ENCODE data around the gene EPB41L2.

EPB41L2 gene

GRCh38 chr6:130852844-130853554, 210.0 kb downstream of the EPB41L2 start:
- Histone ChIP-seq H3K9me3 (ENCODE audit: low read depth, low read length) (0 out of 2 replicates have a peak, but pooled peaks cover 4% of the 10 kb centered on the region), H3K9ac (ENCODE audit: insufficient read length) (no peak overlapping the region), H3K36me3 (ENCODE audit: insufficient read depth, low read length) (peaks cover 17% of the 10 kb centered on the region), H3K4me3 (no peak overlapping the region), H3K27ac (no peak overlapping the region)
- TF ChIP-seq POLR2AphosphoS5 (IDR thresholded peaks at IDR 0.05; ENCODE audit: borderline replicate concordance, low read depth, low read length): no peak
- no peak for TF ChIP-seq EZH2 (IDR thresholded peaks at IDR 0.05)
- no peak for TF ChIP-seq FOXP2 (optimal IDR thresholded peaks at IDR 0.05; ENCODE audit: control extremely low read depth, extremely low read length, insufficient read depth)
- no peak for DNase-seq (ENCODE audit: low read depth, low spot score)

GRCh38 chr6:130851026-130851425, 212.0 kb downstream of the EPB41L2 start:
- TF ChIP-seq FOXP2 (optimal IDR thresholded peaks at IDR 0.05; ENCODE audit: control extremely low read depth, extremely low read length, insufficient read depth) (no peak), POLR2AphosphoS5 (IDR thresholded peaks at IDR 0.05; ENCODE audit: borderline replicate concordance, low read depth, low read length) (no peak), EZH2 (IDR thresholded peaks at IDR 0.05) (no peak)
- H3K27ac ChIP-seq: no peak overlapping the region
- 0 out of 2 replicates have a peak, but pooled peaks cover 2% of the 10 kb centered on the region for H3K9me3 ChIP-seq (ENCODE audit: low read depth, low read length)
- peaks cover 5% of the 10 kb centered on the region for H3K36me3 ChIP-seq (ENCODE audit: insufficient read depth, low read length)
- no peak for DNase-seq (ENCODE audit: low read depth, low spot score)
- no peak overlapping the region for H3K9ac ChIP-seq (ENCODE audit: insufficient read length)
- no peak overlapping the region for H3K4me3 ChIP-seq

GRCh38 chr6:130849594-130849993, 213.5 kb downstream of the EPB41L2 start:
- TF ChIP-seq FOXP2 (optimal IDR thresholded peaks at IDR 0.05; ENCODE audit: control extremely low read depth, extremely low read length, insufficient read depth) (no peak), EZH2 (IDR thresholded peaks at IDR 0.05) (no peak), POLR2AphosphoS5 (IDR thresholded peaks at IDR 0.05; ENCODE audit: borderline replicate concordance, low read depth, low read length) (no peak)
- no peak for DNase-seq (ENCODE audit: low read depth, low spot score)
- Histone ChIP-seq H3K36me3 (ENCODE audit: insufficient read depth, low read length) (no peaks in the 10 kb centered on the region; the same call in none of the 2 replicates), H3K4me3 (no peak overlapping the region), H3K9ac (ENCODE audit: insufficient read length) (no peak overlapping the region), H3K27ac (no peak overlapping the region), H3K9me3 (ENCODE audit: low read depth, low read length) (no peaks in the 10 kb centered on the region)

GRCh38 chr6:130848945-130849344, 214.1 kb downstream of the EPB41L2 start:
- H3K36me3 ChIP-seq (ENCODE audit: insufficient read depth, low read length): no peaks in the 10 kb centered on the region
- no peak for TF ChIP-seq EZH2 (IDR thresholded peaks at IDR 0.05)
- no peak for TF ChIP-seq POLR2AphosphoS5 (IDR thresholded peaks at IDR 0.05; ENCODE audit: borderline replicate concordance, low read depth, low read length)
- no peak for TF ChIP-seq FOXP2 (optimal IDR thresholded peaks at IDR 0.05; ENCODE audit: control extremely low read depth, extremely low read length, insufficient read depth)
- H3K4me3 ChIP-seq: no peak overlapping the region
- H3K9me3 ChIP-seq (ENCODE audit: low read depth, low read length): no peaks in the 10 kb centered on the region
- no peak overlapping the region for H3K9ac ChIP-seq (ENCODE audit: insufficient read length)
- H3K27ac ChIP-seq: no peak overlapping the region
- no peak for DNase-seq (ENCODE audit: low read depth, low spot score)

- H3K9ac ChIP-seq (ENCODE audit: insufficient read length): no peak overlapping the region
- no peak overlapping the region for H3K4me3 ChIP-seq
- peak overlapping the region; percentile 56; the same call in 1 of the 2 replicates for H3K27ac ChIP-seq
- TF ChIP-seq FOXP2 (optimal IDR thresholded peaks at IDR 0.05; ENCODE audit: control extremely low read depth, extremely low read length, insufficient read depth): no peak
- TF ChIP-seq POLR2AphosphoS5 (IDR thresholded peaks at IDR 0.05; ENCODE audit: borderline replicate concordance, low read depth, low read length): no peak
- TF ChIP-seq EZH2 (IDR thresholded peaks at IDR 0.05): no peak
- no peak for DNase-seq (ENCODE audit: low read depth, low spot score)
- H3K9me3 ChIP-seq (ENCODE audit: low read depth, low read length): no peaks in the 10 kb centered on the region
- H3K36me3 ChIP-seq (ENCODE audit: insufficient read depth, low read length): no peaks in the 10 kb centered on the region
These were observed 215.8 kb downstream of the EPB41L2 start for GRCh38 chr6:130847001-130847910.

GRCh38 chr6:130846501-130846900, 216.5 kb downstream of the EPB41L2 start:
- TF ChIP-seq EZH2 (IDR thresholded peaks at IDR 0.05) (no peak), POLR2AphosphoS5 (IDR thresholded peaks at IDR 0.05; ENCODE audit: borderline replicate concordance, low read depth, low read length) (no peak), FOXP2 (optimal IDR thresholded peaks at IDR 0.05; ENCODE audit: control extremely low read depth, extremely low read length, insufficient read depth) (no peak)
- no peak for DNase-seq (ENCODE audit: low read depth, low spot score)
- H3K27ac ChIP-seq: peak overlapping the region; percentile 17; the same call in 1 of the 2 replicates

GRCh38 chr6:130843575-130844320, 219.3 kb downstream of the EPB41L2 start:
- Histone ChIP-seq H3K4me3 (no peak overlapping the region), H3K27ac (no peak overlapping the region), H3K9ac (ENCODE audit: insufficient read length) (no peak overlapping the region), H3K36me3 (ENCODE audit: insufficient read depth, low read length) (peaks cover 5% of the 10 kb centered on the region; the same call in 1 of the 2 replicates), H3K9me3 (ENCODE audit: low read depth, low read length) (no peaks in the 10 kb centered on the region)
- peak; percentile 45 for DNase-seq (ENCODE audit: low read depth, low spot score)
- no peak for TF ChIP-seq FOXP2 (optimal IDR thresholded peaks at IDR 0.05; ENCODE audit: control extremely low read depth, extremely low read length, insufficient read depth)
- no peak for TF ChIP-seq POLR2AphosphoS5 (IDR thresholded peaks at IDR 0.05; ENCODE audit: borderline replicate concordance, low read depth, low read length)
- no peak for TF ChIP-seq EZH2 (IDR thresholded peaks at IDR 0.05)

More at GRCh38 chr6:130846501-130846900, 216.5 kb downstream of the EPB41L2 start:
- Histone ChIP-seq H3K9me3 (ENCODE audit: low read depth, low read length) (no peaks in the 10 kb centered on the region), H3K36me3 (ENCODE audit: insufficient read depth, low read length) (no peaks in the 10 kb centered on the region), H3K4me3 (no peak overlapping the region), H3K9ac (ENCODE audit: insufficient read length) (no peak overlapping the region)

All from SK-N-MC (cell line).